ENCODE results near the gene SHD.

Gene SHD

GRCh38 chr19:4297901-4298809 lies 19.1 kb downstream of the SHD start:
- in situ Hi-C loops (cut with MboI; ENCODE audit: low sequenced_read_pairs): no loop called here

- in situ Hi-C loops (cut with MboI; ENCODE audit: low sequenced_read_pairs): no loop called here
Observed at GRCh38 chr19:4298810-4299550, 19.9 kb downstream of the SHD start.

- in situ Hi-C loops (cut with MboI; ENCODE audit: low sequenced_read_pairs): no loop called here
Observed at GRCh38 chr19:4300589-4300988, 21.5 kb downstream of the SHD start.

- in situ Hi-C loops (cut with MboI; ENCODE audit: low sequenced_read_pairs): no loop called here
Observed at GRCh38 chr19:4301590-4302242, 22.6 kb downstream of the SHD start.

- in situ Hi-C loops (cut with MboI; ENCODE audit: low sequenced_read_pairs): no loop called here
Observed at GRCh38 chr19:4302243-4302640, 23.2 kb downstream of the SHD start, which contains the start of gene TMIGD2. Gene TMIGD2 (minus strand): TSS chr19:4302389. CDS start chr19:4302385, 4 bp downstream.

GRCh38 chr19:4303819-4304537 lies 24.9 kb downstream of the SHD start:
- in situ Hi-C loops (cut with MboI; ENCODE audit: low sequenced_read_pairs): no loop called here

GRCh38 chr19:4304538-4305256 lies 25.6 kb downstream of the SHD start, which contains the start of gene FSD1:
Gene FSD1 (plus strand): TSS chr19:4304598. CDS start chr19:4304747, 149 bp downstream.
- in situ Hi-C loops (cut with MboI; ENCODE audit: low sequenced_read_pairs): no loop called here

GRCh38 chr19:4305257-4305612 lies 26.2 kb downstream of the SHD start:
- in situ Hi-C loops (cut with MboI; ENCODE audit: low sequenced_read_pairs): no loop called here

- in situ Hi-C loops (cut with MboI; ENCODE audit: low sequenced_read_pairs): no loop called here
Observed at GRCh38 chr19:4305659-4306058, 26.6 kb downstream of the SHD start.

GRCh38 chr19:4310247-4311121 lies 31.4 kb downstream of the SHD start:
- in situ Hi-C loops (cut with MboI; ENCODE audit: low sequenced_read_pairs): no loop called here

- in situ Hi-C loops (cut with MboI; ENCODE audit: low sequenced_read_pairs): no loop called here
Observed at GRCh38 chr19:4313847-4314490, 34.9 kb downstream of the SHD start.

- in situ Hi-C loops (cut with MboI; ENCODE audit: low sequenced_read_pairs): no loop called here
Observed at GRCh38 chr19:4316956-4317355, 37.9 kb downstream of the SHD start.

- in situ Hi-C loops (cut with MboI; ENCODE audit: low sequenced_read_pairs): no loop called here
Observed at GRCh38 chr19:4318460-4318859, 39.4 kb downstream of the SHD start.

- in situ Hi-C loops (cut with MboI; ENCODE audit: low sequenced_read_pairs): no loop called here
Observed at GRCh38 chr19:4319067-4319718, 40.1 kb downstream of the SHD start.

GRCh38 chr19:4320419-4320818 lies 41.4 kb downstream of the SHD start:
- in situ Hi-C loops (cut with MboI; ENCODE audit: low sequenced_read_pairs): no loop called here

- in situ Hi-C loops (cut with MboI; ENCODE audit: low sequenced_read_pairs): no loop called here
Observed at GRCh38 chr19:4322942-4323665, 44.0 kb downstream of the SHD start.

- in situ Hi-C loops (cut with MboI; ENCODE audit: low sequenced_read_pairs): no loop called here
Observed at GRCh38 chr19:4323692-4324091, 44.6 kb downstream of the SHD start.

Measured in HL-60/S4 (cell line).